Islet precursor cell (in vitro differentiated cells): Measurements from ENCODE around the gene MGAT4C.

Experiments
- DNase-seq: peaks from one replicate; pipeline ENCODE4 v3.0.0-alpha.2; 2018

Gene MGAT4C

GRCh38 chr12:85963326-85963725, 292.9 kb downstream of the MGAT4C start:
- no peak for DNase-seq

GRCh38 chr12:85956081-85956480, 300.1 kb downstream of the MGAT4C start:
- DNase-seq: no peak

- DNase-seq: no peak
These were observed 301.1 kb downstream of the MGAT4C start for GRCh38 chr12:85955127-85955526.

DNA sequence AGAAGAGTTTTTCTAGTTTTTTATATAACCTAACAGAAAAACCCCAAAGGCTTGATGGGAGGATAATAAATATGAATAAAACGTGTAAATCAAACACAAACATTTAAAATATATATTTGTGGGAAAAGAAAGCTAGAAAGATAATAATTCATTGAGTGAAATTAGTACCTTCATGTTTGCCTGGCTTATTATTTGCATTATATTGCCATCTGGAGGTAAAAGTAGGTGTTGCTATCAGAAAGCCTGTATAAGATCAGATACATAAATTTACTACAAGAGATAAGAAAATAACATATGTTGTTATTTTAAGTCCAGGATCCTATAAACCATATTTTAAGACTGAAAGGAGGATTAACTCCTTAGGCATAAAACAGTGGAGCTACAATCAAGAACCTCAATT, 304.4 kb downstream of the MGAT4C start:
- DNase-seq: no peak

- no peak for DNase-seq
These were observed 306.9 kb downstream of the MGAT4C start for GRCh38 chr12:85949253-85949652.

GRCh38 chr12:85948340-85948739, 307.9 kb downstream of the MGAT4C start:
- DNase-seq: no peak

DNA sequence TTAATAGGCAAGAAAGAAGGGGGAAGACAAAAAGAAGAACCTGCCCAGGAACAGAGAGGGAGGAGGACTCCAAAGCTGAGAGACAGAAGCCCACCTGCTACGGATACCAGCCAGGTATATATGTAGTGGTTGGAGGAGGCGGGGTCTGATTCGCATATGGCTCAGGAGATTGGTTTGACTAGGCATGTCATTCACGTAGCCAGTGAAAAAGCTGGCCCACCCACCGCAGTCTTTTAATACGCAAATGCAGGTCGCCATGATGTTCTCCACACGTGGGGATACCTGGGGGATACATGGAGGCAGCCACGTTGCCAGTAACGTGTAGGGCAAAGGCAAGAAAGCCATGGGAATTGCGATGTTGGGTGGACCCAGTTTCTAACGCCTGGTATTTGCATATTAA, 308.9 kb downstream of the MGAT4C start:
- DNase-seq: no peak

DNA sequence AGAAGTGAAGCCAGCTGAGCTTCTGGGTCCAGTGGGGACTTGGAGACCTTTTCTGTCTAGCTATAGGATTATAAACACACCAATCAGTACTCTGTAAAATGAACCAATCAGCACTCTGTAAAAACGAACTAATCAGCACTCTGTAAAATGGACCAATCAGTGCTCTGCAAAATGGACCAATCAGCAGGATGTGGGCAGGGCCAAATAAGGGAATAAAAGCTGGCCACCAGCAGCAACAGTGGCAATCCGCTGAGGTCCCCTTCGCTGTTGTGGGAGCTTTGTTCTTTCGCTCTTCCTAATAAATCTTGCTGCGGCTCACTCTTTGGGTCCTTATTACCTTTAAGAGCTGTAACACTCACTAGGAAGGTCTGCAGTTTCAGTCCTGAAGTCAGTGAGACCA, 309.8 kb downstream of the MGAT4C start:
- DNase-seq: no peak

DNA sequence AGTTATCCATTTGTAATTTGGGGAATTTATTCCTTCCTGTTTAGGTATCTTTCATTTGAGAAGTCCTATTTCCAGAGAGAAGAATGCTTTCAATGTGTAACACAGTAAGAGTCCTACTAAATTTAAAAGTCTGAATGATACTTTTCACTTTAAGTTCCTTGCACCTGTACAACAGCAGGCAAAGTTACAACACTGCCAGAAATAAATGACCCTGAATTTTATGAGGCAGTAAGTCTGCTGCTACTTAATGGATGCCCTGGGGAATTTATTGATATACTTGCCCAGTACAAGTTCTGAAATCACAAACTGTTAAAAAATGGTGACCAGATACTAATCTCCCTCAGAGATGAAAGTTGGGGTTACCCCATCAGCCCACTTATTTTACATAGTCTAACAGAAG, 329.0 kb downstream of the MGAT4C start:
- DNase-seq: no peak

GRCh38 chr12:85923767-85924331, 332.3 kb downstream of the MGAT4C start:
- no peak for DNase-seq

DNA sequence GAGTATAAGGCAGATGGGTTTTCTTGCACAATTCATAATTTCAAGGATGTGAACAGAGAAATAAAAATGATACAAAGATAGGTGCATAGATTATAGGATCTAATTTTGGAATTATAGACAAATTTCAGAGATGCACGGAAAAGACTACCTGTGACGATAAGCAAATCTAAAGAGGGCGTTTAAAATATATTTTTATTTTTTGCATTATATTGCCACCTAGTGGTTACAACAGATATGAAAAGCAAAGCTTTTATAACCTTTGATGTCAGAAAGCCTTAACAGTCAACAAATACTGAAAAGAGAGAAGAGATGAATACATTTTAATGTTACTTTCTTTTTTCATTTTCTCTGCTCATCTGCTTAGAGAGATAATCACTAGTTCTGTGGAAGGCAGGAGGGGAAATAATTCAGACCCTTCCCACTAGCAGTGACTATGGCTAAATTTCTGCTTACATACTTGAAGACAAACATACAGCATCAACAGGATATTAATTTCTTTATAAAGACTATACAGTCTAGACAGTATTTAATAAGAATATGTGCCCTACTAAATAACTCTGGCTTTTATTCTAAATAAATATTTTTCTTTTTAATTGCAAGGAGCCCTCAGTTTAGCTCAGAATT, 335.8 kb downstream of the MGAT4C start:
- no peak for DNase-seq
